A549 (cell line): ENCODE results near the gene PIK3C2B.

Experiments used
- BHLHE40 ChIP-seq: IDR thresholded peaks from 2 replicates; pipeline ENCODE4 v1.6.1; 2012; ENCODE audit warnings: low read depth, low read length, inconsistent platforms
- CEBPB ChIP-seq, 2 experiments: fragments of >200 bp in 1 of 2; sonication (Bioruptor Twin) in 1 of 2; formaldehyde crosslinking in 1 of 2; IDR thresholded peaks; 2 replicates each; pipeline ENCODE4 v1.6.1; 2012 to 2016
- CTCF ChIP-seq: fragments of >200 bp; sonication (Bioruptor Twin); formaldehyde crosslinking; IDR thresholded peaks from 3 replicates; pipeline ENCODE4 v1.5.1; 2016
- FOSL2 ChIP-seq, 2 experiments: fragments of 450-650 bp in 1 of 2; fragments of >200 bp in 1 of 2; sonication (Bioruptor Twin) in 1 of 2; formaldehyde crosslinking; IDR thresholded peaks; 2 replicates each; pipeline versions ENCODE4 v1.5.0 to v1.6.1; 2016 to 2020; ENCODE audit warnings: mild to moderate bottlenecking in 1 of 2, moderate library complexity in 1 of 2
- JUN ChIP-seq, 2 experiments: fragments of >200 bp; sonication (Bioruptor Twin); formaldehyde crosslinking; IDR thresholded peaks; 2 replicates in 1 of 2; 3 replicates in 1 of 2; pipeline ENCODE4 v1.6.1; 2016 to 2017
- JUNB ChIP-seq: fragments of >200 bp; sonication (Bioruptor Twin); formaldehyde crosslinking; IDR thresholded peaks from 2 replicates; pipeline ENCODE4 v1.6.1; 2016
- NR3C1 ChIP-seq: fragments of >200 bp; sonication (Bioruptor Twin); formaldehyde crosslinking; IDR thresholded peaks from 3 replicates; pipeline ENCODE4 v1.6.1; 2017
- RFX5 ChIP-seq: fragments of 450-650 bp; IDR thresholded peaks from 2 replicates; pipeline ENCODE4 v1.7.1; 2014; ENCODE audit warnings: antibody characterized with exemption, mild to moderate bottlenecking, moderate library complexity
- TF ChIP-seq, protein P1 (sequence below): fragments of 250-450 bp; sonication (Bioruptor Pico); IDR thresholded peaks from 2 replicates; pipeline ENCODE4 v1.5.0; 2021; ENCODE audit warnings: mild to moderate bottlenecking, moderate library complexity, borderline replicate concordance

GRCh38 chr1:204513117-204513716, 18.6 kb upstream of the PIK3C2B start:
- no peak for TF ChIP-seq NR3C1
- TF ChIP-seq JUN (IDR thresholded peaks at IDR 0.05) = no peak
- no peak for TF ChIP-seq JUNB
- no peak for TF ChIP-seq RFX5
- no peak for TF ChIP-seq CTCF
- TF ChIP-seq BHLHE40 = no peak
- TF ChIP-seq, protein P1, sequence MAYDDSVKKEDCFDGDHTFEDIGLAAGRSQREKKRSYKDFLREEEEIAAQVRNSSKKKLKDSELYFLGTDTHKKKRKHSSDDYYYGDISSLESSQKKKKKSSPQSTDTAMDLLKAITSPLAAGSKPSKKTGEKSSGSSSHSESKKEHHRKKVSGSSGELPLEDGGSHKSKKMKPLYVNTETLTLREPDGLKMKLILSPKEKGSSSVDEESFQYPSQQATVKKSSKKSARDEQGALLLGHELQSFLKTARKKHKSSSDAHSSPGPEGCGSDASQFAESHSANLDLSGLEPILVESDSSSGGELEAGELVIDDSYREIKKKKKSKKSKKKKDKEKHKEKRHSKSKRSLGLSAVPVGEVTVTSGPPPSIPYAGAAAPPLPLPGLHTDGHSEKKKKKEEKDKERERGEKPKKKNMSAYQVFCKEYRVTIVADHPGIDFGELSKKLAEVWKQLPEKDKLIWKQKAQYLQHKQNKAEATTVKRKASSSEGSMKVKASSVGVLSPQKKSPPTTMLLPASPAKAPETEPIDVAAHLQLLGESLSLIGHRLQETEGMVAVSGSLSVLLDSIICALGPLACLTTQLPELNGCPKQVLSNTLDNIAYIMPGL (CRISPR knock-in tag) = no peak
- no peak for TF ChIP-seq CEBPB (IDR thresholded peaks at IDR 0.05)
- TF ChIP-seq FOSL2 (IDR thresholded peaks at IDR 0.05) = no peak
- TF ChIP-seq FOSL2 (CRISPR knock-in tag; IDR thresholded peaks at IDR 0.05) = no peak
